ENCODE measurements around the gene HUNK.
"Not testable (repeated sequence)": the region's sequence is repeated elsewhere in the genome, so short reads cannot be mapped to it uniquely, and the experiment has no call there.

The HUNK gene

DNA sequence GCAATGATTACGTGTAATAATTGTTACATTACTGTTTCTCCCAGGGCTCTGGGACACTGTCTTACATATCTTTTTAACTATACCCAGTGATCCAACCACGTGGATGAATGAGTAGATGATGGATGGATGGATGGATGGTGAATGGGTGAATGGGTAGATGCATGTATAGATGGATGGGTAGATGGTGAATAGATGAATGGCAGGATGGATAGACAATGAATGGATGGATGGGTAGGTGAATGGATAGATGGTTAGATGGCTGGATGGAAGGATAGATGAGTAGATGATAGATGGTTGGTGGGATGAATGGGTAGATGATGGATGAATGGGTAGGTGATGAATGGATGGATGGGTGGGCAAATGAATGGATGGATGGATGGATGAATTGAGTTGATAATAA lies 135.9 kb downstream of the HUNK start:
- DNase-seq, result no peak

DNA sequence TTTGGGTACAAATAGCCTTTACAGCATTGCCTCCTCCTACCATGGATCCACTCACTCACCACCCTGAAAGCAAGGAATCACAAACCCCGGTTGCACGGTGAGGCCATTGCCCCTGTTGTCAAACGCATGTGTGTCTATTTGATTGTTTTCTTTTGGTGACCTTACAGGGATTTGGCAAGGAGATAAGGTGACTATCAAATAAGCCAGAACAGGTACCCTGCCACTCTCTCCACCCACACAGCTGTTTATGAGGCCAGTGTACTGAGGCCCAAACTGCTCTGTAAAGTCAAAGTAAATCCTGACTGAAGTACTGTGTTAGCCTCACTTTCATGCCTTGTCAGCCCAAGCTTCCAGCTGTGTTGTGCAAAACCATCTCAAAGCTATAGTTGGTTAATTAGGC lies 136.4 kb downstream of the HUNK start:
- no peak for DNase-seq

DNA sequence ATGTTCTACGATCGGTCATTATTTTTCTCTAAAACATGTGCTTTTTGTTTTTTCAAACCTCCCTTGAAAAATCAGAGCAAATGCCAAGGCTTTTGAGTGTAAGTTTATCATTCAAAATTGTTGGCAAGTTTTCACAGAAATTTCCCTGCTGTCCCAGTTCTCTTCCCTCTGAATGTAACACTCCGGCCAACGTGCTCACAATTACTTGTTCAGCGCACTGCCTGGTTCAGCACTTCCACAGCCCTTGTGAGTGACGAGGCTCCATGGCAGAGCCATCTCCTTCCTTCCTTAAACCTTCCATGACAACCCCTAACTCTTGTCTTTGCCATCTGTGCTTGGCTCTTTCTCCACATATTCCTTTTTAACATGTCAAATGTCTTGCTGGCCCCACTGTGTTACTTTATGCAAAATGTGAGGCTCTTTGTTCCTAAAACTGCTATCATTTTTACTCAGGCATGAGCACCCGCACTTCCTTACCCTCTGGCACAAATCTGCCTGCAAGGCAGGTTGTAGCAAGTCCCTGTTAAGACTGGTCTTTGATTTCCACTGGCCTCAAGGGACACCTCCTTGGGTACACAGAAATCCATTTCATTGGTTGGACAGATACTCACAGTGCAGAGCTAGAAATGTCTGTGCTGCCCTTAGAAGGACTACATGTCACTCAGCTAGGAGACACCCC lies 142.8 kb downstream of the HUNK start:
- DNase-seq, result no peak

DNA sequence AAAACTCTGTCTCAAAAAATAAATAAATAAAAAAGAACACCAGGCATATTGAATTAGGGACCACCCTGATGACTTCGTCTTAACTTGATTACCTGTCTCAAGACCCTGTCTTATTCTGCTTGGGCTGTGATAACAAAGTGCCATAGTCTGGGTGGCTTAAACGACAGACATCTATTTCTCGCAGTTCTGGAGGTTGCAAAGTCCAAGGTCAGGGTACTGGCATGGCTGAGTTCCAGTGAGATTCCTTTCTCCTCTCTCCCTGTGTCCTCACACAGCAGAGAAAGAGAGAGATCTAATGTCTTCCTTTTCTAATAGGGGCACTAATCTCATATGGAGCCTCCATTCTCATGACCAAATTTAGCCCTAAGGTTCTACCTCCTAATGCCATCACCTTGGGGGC lies 145.6 kb downstream of the HUNK start:
- no peak for DNase-seq

DNA sequence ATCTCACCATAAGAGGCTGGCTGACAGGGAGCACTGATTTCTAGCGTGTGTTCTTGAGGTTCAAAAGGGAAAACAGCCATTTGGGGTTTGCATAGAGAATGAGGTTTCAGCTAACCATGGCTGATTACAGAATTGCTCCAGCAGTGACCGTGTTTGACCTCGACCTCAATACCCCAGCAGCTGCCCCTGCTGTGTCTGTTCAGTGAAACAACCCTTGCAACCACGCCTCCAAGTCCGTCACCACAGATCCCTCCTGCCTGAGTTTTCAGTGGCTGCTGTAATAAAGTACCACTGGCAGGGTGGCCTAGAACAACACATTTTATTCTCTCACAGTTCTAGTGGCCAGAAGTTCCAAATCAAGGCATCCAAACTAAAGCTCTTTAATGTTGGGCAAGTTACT lies 147.7 kb downstream of the HUNK start:
- no peak for DNase-seq

DNA sequence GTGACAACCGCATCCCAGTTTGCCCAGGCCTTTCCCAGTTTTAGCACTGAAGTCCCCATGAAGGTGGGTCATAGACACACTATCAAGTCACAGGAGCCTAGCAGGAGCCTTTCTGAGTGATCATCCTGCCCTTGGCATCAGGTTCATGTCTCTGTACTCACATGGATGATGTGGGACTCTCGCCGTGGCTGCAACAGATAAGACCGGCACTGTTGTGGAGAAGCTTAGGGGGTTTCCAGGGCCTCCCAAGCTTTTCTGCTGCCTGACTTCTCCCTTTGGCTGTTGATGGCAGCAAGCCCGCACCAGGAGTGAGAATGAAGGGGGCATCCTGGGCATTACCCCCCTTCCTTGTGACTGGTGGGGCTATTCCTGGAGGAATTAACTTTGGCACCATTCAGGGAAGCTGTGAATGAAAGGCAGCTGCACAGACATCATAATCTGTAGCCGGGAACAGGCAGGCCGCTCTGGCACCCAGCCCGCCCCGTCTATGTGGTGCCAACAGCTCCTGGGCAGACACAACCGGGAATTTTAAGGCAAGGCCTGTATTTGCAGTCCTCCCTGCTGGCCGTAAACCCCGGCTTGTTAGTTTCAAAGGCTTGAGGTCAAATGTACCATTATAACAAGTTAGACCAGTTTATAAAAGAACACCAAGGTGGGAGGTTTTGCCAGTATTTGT lies 148.6 kb downstream of the HUNK start:
- no peak for DNase-seq

DNA sequence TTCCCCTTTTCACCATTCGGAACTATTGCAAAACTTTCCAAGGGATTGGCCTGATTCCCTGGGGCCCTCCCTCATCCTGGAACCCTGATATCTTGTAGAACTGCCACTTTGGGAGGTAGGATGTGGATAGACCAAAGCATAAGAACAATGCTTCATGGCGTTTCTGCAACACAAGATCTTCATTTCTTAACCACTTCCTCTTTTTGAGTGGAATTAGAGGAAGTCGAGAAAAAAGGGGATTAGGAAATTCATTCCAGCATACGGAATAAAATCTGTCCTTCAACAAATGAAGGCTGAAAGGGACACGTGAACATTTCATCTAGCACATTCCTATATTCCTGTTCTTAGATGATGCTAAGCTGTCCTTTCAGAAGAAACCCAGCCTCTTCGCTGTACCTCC lies 149.3 kb downstream of the HUNK start:
- no peak for DNase-seq

DNA sequence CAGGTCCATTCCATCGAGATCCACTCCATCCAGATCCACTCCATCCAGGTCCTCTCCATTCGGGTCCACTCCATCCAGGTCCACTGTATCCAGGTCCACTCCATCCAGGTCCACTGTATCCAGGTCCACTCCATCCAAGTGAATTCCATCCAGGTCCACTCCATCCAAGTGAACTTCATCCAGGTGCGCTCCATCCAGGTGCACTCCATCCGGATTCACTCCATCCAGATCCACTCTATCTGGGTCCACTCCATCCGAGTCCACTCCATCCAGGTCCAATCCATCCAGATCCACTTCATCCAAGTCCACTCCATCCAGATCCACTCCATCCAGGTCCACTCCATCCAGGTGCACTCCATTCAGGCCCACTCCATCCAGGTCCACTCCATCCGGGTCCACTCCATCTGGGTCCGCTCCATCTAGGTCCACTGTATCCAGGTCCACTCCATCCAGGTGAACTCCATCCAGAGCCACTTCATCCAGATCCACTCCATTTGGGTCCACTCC lies 157.4 kb downstream of the HUNK start:
- no peak for DNase-seq

DNA sequence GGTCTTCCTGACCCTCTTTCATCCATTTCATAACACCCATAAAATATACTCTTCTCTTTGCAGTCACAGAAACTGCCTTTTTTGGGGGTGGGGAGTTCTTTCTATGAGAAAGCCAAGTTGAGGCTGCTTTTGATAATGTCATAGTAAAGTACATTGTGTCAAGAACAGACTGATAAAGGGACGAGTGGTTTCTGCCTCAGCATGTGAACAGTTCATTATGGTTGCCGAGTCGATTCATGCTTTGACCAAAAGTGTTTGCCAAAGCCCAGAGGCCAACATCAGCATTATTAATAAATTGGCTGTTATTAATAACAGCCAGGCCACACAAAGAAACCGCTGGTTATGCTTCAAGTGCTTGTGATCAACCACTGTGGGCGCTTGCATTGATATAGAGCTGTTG lies 162.0 kb downstream of the HUNK start:
- no peak for DNase-seq

DNA sequence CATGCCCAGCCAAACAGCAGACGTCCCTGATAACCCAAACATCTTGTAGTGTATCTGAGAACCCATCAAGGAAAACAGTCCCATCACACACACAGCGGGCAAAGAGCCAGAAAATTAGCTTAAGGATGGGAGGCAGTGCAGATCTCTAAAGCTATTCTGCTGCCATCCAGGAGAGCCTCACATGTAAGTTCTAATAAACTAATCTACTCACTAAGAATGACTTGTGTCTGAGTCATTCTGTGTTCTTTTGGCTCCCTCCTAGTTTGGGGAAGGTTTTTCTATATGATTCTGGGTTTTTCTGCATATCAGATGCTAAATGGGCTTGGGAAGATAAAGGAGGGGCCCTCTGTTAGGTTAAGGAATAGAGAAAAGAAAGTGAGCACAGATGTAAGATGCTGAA lies 162.8 kb downstream of the HUNK start:
- DNase-seq, result no peak

DNA sequence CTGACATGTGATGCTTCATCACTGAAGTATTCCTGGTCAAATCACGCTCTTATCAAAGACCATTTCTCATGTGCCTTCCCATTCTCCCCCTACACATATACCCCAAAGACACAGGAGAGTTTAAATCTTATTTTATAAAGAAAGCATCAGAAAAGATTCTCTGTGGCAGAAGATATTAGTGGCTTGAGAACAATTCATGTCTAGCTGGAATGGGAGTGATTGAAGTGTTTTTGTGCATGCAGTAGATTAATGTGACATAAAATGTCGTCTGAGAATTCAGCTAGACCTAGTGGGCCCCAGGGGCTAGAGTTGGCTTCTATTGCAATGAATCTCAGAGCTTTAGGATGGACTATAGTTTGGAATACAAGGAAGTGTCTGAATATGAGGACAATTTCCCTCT lies 163.9 kb downstream of the HUNK start:
- no peak for DNase-seq

DNA sequence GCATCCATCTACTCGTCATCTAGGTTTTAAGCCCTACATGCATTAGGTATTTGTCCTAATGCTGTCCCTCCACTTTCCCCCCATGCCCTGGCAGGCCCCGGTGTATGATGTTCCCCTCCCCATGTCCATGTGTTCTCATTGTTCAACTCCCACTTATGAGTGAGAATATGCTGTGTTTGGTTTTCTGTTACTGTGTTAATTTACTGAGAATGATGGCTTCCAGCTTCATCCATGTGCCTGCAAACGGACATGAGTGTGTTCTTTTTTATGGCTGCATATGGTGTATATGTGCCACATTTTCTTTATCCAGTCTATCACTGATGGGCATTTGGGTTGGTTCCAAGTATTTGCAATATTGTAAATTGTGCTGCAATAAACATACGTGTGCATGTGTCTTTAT lies 165.9 kb downstream of the HUNK start:
- DNase-seq, result not testable (repeated sequence)

DNA sequence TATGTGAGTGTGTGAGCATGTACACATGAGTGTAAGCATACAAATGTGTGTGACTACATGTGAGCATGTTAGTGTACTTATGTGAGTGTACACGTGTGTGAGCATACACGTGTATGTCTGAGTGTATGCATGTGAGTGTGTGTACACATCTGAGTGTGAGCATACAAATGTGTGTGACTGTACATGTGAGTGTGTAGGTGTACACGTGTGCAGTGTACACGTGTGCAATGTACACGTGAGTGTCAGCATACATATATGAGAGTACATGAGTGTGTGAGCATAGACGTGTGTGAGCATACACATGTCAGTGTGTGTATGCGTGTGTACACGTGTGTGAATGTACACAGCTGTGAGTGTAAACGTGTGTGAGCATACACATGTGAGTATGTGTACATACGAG lies 170.6 kb downstream of the HUNK start:
- DNase-seq, result no peak

DNA sequence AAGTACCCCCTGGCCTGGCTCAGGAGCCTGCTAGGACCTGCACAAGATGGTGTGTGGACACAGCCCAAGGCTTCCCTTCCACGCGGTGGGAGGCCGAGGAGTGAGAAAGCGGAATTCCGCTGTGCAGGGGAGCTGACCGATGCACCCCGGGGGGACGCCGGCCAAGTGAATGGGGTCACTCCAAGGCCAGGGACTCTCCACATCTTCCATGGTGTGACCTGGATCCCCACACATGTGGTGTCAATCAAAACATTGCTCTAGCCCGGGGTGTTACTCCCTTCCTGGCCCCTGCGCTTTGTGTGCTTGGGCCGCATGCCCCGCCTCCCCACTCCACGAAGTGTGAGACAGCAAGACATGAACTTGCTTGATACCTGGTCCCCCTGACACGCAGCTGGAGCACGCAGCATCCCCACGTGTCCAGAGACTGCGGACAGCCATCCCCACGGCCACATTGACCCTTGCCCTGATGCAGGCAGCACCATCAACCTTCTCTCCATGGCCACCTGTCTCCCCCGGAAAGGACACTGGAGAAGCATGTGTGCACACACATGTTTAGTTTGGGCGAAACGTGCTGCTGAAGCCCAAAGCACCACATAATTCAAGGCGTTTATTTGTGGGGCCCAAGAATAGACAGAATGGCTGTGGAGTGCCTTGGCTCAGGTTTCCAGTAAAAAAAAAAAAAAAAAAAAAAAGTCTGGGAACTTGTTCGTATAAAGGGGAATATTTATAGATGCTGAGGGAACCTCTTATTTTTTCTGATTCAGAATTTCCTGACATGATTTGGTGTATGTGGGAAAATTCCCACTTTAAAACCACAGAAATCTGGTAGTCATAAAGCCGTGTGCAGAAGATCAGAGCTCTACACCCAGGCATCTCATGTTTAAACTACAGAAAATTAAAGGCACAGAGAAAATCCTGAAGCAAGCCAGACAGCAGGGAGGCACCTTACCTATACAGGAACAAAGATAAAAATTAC lies 171.7 kb downstream of the HUNK start:
- DNase-seq, result no peak

DNA sequence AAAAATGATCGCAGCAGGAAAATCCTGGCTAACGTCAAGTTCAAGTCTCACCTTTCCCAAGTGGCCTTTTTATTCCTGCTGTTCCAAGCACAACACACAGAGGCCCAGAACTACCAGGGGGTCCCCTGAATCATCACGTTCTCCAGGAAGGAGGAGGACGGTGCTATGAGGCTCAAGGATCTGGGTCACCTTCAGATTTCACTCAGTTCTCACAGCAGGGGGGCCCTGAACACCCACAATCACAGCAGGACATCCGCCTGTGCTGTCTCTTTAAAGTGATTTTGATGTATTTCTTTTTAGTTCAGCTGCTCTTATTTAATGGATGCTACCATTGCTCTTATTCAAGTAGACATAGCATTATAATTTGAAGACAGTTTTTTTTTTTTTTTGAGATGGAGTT lies 173.4 kb downstream of the HUNK start:
- no peak for DNase-seq

DNA sequence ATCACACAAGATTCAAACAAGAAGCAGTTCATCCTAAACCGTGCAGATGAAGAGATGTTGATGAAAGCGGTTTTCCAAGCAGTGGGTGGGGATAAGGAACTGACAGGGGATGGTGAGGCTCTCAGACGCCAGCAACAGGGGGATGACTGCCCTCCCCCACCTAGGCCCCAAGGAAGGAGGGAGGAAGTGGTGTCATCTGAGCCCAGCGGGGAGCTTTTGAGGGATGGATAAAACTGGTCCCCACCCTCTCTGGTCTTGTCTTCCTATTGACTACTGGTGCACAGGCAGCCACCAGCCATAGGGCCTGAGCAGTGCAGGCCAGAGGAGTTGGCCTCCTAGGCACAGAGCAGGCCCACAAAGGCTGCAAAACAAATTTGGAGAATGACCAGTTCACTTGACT lies 175.5 kb downstream of the HUNK start:
- no peak for DNase-seq

Measured in activated T-cell treated with anti-CD3 and anti-CD28 coated beads, Interleukin-2, amount 50 U/mL, for 48 hours (primary cell).